Natural killer cell treated with Interleukin-12 subunit alpha and Interleukin-12 subunit beta and Interleukin-15 and Interleukin-18, amount 100 ng/mL, for 72 hours (primary cell): ENCODE results near the gene RABGAP1. TPM values are rescaled to one million over a fixed set of nuclear protein-coding genes. Genes with fewer than 3 reads are reported as not detected.

ENCODE experiments used
- ATAC-seq, 2 donors: fragments of 150-1000 bp; cut with Tn5 transposase in 1 of 2; sonication (Bioruptor Pico), chemical (Tn5 transposase) in 1 of 2; 2 replicates each; pipeline ENCODE4 v1.10.0; 2021
- DNase-seq: peaks from one replicate; pipeline ENCODE4 v3.0.0; 2022; ENCODE audit warnings: low spot score
- H3K27ac Mint-ChIP-seq, 2 donors: 1 replicate in 1 of 2; 2 replicates in 1 of 2; pipeline ENCODE4 v1.8.0; 2022; ENCODE audit warnings: mixed read lengths in 2 of 2, mild to moderate bottlenecking in 1 of 2, moderate library complexity in 1 of 2
- H3K27me3 Mint-ChIP-seq, 2 donors: 1 replicate in 1 of 2; 2 replicates in 1 of 2; pipeline ENCODE4 v1.8.0; 2022; ENCODE audit warnings: mixed read lengths in 2 of 2
- H3K36me3 Mint-ChIP-seq: one replicate; pipeline ENCODE4 v1.8.0; 2022; ENCODE audit warnings: mixed read lengths
- H3K4me1 Mint-ChIP-seq, 2 donors: 1 replicate in 1 of 2; 2 replicates in 1 of 2; pipeline ENCODE4 v1.8.0; 2022; ENCODE audit warnings: low read depth in 2 of 2, mixed read lengths in 2 of 2, mild to moderate bottlenecking in 1 of 2
- H3K4me3 Mint-ChIP-seq: one replicate; pipeline ENCODE4 v1.8.0; 2022; ENCODE audit warnings: mixed read lengths
- H3K9me3 Mint-ChIP-seq: 2 replicates; pipeline ENCODE4 v1.8.0; 2022; ENCODE audit warnings: mixed read lengths
- total RNA-seq, 2 donors: library from RNA; stranded (reverse); gene quantifications; one replicate each; pipeline ENCODE4 v1.2.3, GENCODE V29; 2022

Gene RABGAP1
- total RNA-seq, 2 donors from 2014 or later, result 27.6 to 31.2 TPM

DNA sequence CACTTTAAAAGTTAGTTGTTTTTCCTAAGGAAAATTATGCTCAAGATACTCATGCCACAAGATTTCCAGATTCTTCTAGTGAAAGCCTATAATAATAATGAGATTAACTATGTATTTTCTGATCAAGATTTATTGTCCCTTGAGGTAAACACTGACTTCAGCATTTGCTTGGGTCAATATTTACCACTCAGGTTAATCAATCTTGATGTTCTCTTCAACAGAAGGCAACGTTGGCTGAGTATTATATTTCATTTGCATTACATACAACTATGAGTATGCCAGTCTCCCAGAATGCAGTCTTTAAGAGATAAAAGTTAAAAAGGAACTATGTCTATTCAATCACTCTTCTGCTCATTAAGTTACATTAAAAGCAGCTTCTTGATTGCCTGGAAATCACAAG lies 208.2 kb downstream of the RABGAP1 start:
- Mint-ChIP-seq H3K27ac (no peak overlapping the region), H3K9me3 (no peaks in the 10 kb centered on the region), H3K4me3 (no peak overlapping the region), H3K4me1 (no peaks in the 10 kb centered on the region), H3K36me3 (peaks cover 4% of the 10 kb centered on the region), H3K27me3 (no peaks in the 10 kb centered on the region)
- DNase-seq, result no peak
- no peak for ATAC-seq

DNA sequence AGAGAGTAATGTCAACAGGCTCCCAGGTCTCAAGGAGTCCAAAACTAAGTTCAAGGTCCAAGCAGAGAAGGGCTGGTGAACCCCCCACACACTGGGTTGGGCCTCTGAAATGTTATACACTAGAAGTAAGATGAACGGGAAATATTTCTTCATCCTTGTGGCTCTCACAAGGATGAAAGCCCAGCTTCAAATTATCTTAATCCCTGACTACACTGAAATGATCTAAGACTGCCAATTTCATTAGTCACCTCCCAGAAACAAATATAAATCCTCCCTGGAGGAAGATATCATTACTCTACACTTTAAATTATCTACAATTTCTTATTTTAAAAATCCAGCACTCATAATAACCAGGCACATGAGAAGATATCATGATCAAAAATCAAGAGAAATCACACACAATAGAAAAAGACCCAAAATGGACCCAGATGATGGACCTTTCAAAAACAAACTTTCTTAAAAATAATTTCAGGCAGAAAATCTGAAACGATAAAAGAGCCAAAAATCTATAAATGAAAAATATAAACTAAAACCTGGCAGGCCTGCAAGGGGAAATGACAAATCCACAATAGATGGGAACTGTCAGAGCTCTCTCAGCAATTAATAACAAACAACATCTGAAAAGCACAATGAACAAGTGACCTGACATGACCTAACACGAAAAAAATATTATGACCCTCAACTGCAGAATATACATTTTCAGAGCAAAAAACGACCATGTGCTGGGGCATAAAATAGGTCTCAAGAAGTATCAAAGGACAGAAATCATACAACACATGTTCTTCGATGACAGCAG lies 210.1 kb downstream of the RABGAP1 start:
- Mint-ChIP-seq H3K27ac (no peak overlapping the region), H3K36me3 (peaks cover 4% of the 10 kb centered on the region), H3K4me1 (no peaks in the 10 kb centered on the region), H3K27me3 (no peaks in the 10 kb centered on the region), H3K9me3 (no peaks in the 10 kb centered on the region), H3K4me3 (no peak overlapping the region)
- ATAC-seq (no peak), DNase-seq (no peak)

Other genes starting within 250 kb of the RABGAP1 start
- gene OR1L4, start 217.0 kb upstream of the RABGAP1 start, total RNA-seq, result not detected
- gene OR1L6, start 198.7 kb upstream of the RABGAP1 start, total RNA-seq, result not detected
- not detected for gene OR5C1, start 152.1 kb upstream of the RABGAP1 start, total RNA-seq
- not detected for gene OR1K1, start 140.9 kb upstream of the RABGAP1 start, total RNA-seq
- 10 to 100 TPM; 22.2 to 23.2 TPM for gene PDCL, start 112.4 kb upstream of the RABGAP1 start, total RNA-seq
- 10 to 100 TPM; 45.0 to 57.3 TPM for gene RC3H2, start 35.7 kb upstream of the RABGAP1 start, total RNA-seq
- 10 to 100 TPM in 1 of 2 donors, 1 to 10 TPM in 1; 7.0 to 13.3 TPM for gene ZBTB6, start 27.7 kb upstream of the RABGAP1 start, total RNA-seq
- gene ZBTB26, start 9.5 kb upstream of the RABGAP1 start, total RNA-seq, result 1 to 10 TPM; 5.1 to 7.5 TPM
- gene GPR21, start 92.6 kb downstream of the RABGAP1 start, total RNA-seq, result 1 to 10 TPM; 1.4 to 3.0 TPM